ENCODE results near the gene UVRAG.

Gene UVRAG

GRCh38 chr11:76095891-76096290 is 280.9 kb downstream of the UVRAG start:
- no peak for TF ChIP-seq CTCF (IDR thresholded peaks at IDR 0.05)

GRCh38 chr11:76096552-76096951 is 281.5 kb downstream of the UVRAG start:
- no peak for TF ChIP-seq CTCF (IDR thresholded peaks at IDR 0.05)

GRCh38 chr11:76102802-76103201 is 287.8 kb downstream of the UVRAG start:
- no peak for TF ChIP-seq CTCF (IDR thresholded peaks at IDR 0.05)

- no peak for TF ChIP-seq CTCF (IDR thresholded peaks at IDR 0.05)
Measured at GRCh38 chr11:76103460-76103859, 288.4 kb downstream of the UVRAG start.

- TF ChIP-seq CTCF (IDR thresholded peaks at IDR 0.05) = no peak
Measured at GRCh38 chr11:76104285-76104684, 289.3 kb downstream of the UVRAG start.

GRCh38 chr11:76105637-76106036 is 290.6 kb downstream of the UVRAG start:
- no peak for TF ChIP-seq CTCF (IDR thresholded peaks at IDR 0.05)

GRCh38 chr11:76107971-76108370 is 293.0 kb downstream of the UVRAG start:
- TF ChIP-seq CTCF (IDR thresholded peaks at IDR 0.05) = no peak

- TF ChIP-seq CTCF (IDR thresholded peaks at IDR 0.05) = no peak
Measured at GRCh38 chr11:76114238-76114637, 299.2 kb downstream of the UVRAG start.
